Endothelial cell of umbilical vein (primary cell): ENCODE results near the gene UBE2G1. TPM values are rescaled to one million over a fixed set of nuclear protein-coding genes. Genes with fewer than 3 reads are reported as not detected.

Experiments
- BruUV-seq: library from RNA; stranded (reverse); fragments of 400-500 nt; replicated peaks from 2 replicates; lab custom pipeline; 2021; lab: Mats Ljungman, UMichigan
- CTCF ChIA-PET: fragments of 300-600, 350-600 bp; sonication (Branson Sonifier 250); formaldehyde crosslinking; loops from one replicate; lab custom pipeline; 2021; ENCODE audit warnings: antibody characterized with exemption, inconsistent platforms; lab: Charles Lee
- POLR2A ChIA-PET: fragments of 300-600, 350-600 bp; sonication (Branson Sonifier 250); formaldehyde crosslinking; loops from one replicate; lab custom pipeline; 2021; ENCODE audit warnings: antibody characterized with exemption, inconsistent platforms; lab: Charles Lee
- DNase-seq: peaks from one replicate; pipeline ENCODE4 v3.0.0-alpha.2; 2011; ENCODE audit warnings: low read depth, low spot score
- FAIRE-seq: peaks from 2 replicates; lab custom pipeline; 2011; peaks lifted over from hg19 to GRCh38; lab: Jason Lieb, UNC
- H2AFZ ChIP-seq: 2 replicates; pipeline ENCODE4 v1.6.0; 2012; ENCODE audit warnings: low read depth, low read length, control low read depth, inconsistent platforms
- H3K27ac ChIP-seq: 2 replicates; pipeline ENCODE4 v1.5.1; 2011; ENCODE audit warnings: low read depth, mild to moderate bottlenecking, control low read depth, low read length, moderate library complexity; ENCODE audit not compliant: insufficient read depth
- H3K27me3 ChIP-seq, 2 experiments: 2 replicates each; pipeline versions ENCODE4 v1.6.0 to v1.6.1; 2011; ENCODE audit warnings: low read length in 2 of 2, mixed read lengths in 1 of 2; ENCODE audit not compliant: control insufficient read depth in 2 of 2, insufficient read depth in 2 of 2
- H3K36me3 ChIP-seq, 2 experiments: 2 replicates in 1 of 2; 3 replicates in 1 of 2; pipeline ENCODE4 v1.5.1; 2011; ENCODE audit warnings: low read length in 2 of 2, mild to moderate bottlenecking in 1 of 2, moderate library complexity in 1 of 2; ENCODE audit not compliant: control insufficient read depth in 2 of 2, insufficient read depth in 2 of 2; ENCODE audit errors: extremely low read depth in 1 of 2
- H3K4me1 ChIP-seq: 3 replicates; pipeline ENCODE4 v1.5.1; 2011; ENCODE audit warnings: mild to moderate bottlenecking, low read length; ENCODE audit not compliant: control insufficient read depth, insufficient read depth; ENCODE audit errors: extremely low read depth
- H3K4me2 ChIP-seq: 2 replicates; pipeline ENCODE4 v1.6.1; 2011; ENCODE audit warnings: low read length, control low read depth, mixed read lengths; ENCODE audit not compliant: insufficient read depth
- H3K4me3 ChIP-seq, 3 experiments: fragments of 200-600 bp in 1 of 3; sonication (generic), shearing (Covaris generic) in 1 of 3; replicated peaks in 1 of 3; 2 replicates each; pipeline ENCODE4 v1.5.1; 2011 to 2016; ENCODE audit warnings: control low read depth in 3 of 3, low read length in 3 of 3, mild to moderate bottlenecking in 2 of 3, inconsistent platforms in 1 of 3, low read depth in 1 of 3, moderate library complexity in 1 of 3; ENCODE audit not compliant: insufficient read depth in 1 of 3
- H3K79me2 ChIP-seq: 2 replicates; pipeline ENCODE4 v1.6.0; 2012; ENCODE audit warnings: low read length, inconsistent platforms; ENCODE audit not compliant: control insufficient read depth, insufficient read depth
- H3K9ac ChIP-seq: replicated peaks from 2 replicates; pipeline ENCODE3; 2011; ENCODE audit warnings: low read length, control low read depth; ENCODE audit not compliant: insufficient read depth; ENCODE audit errors: extremely low read depth
- H3K9me1 ChIP-seq: replicated peaks from 3 replicates; pipeline ENCODE4 v1.6.0; 2011; ENCODE audit warnings: mild to moderate bottlenecking, low read length; ENCODE audit not compliant: control insufficient read depth, insufficient read depth; ENCODE audit errors: extremely low read depth
- H3K9me3 ChIP-seq: replicated peaks from 2 replicates; pipeline ENCODE4 v1.5.1; 2012; ENCODE audit warnings: low read length, inconsistent platforms; ENCODE audit not compliant: control insufficient read depth, insufficient read depth
- H4K20me1 ChIP-seq: replicated peaks from 2 replicates; pipeline ENCODE3; 2011; ENCODE audit warnings: mild to moderate bottlenecking, low read length; ENCODE audit not compliant: control insufficient read depth, insufficient read depth; ENCODE audit errors: extremely low read depth
- FOS ChIP-seq: IDR thresholded peaks from 2 replicates; pipeline ENCODE4 v1.6.1; 2011; ENCODE audit warnings: mild to moderate bottlenecking, low read length, moderate library complexity, borderline replicate concordance; ENCODE audit not compliant: insufficient read depth
- MYC ChIP-seq: IDR thresholded peaks from one replicate; pipeline ENCODE4 v1.6.1; 2011; ENCODE audit warnings: mild to moderate bottlenecking, low read depth, low read length
- dilution Hi-C: fragments of 300-500 bp; cut with MboI; formaldehyde crosslinking; loops from one replicate; pipeline ENCODE4 v1.15.0; 2019; ENCODE audit warnings: low sequenced_read_pairs; ENCODE audit not compliant: extremely low pct_ligation_motif_present
- intact Hi-C: fragments of 100-400 bp; cut with micrococcal nuclease; formaldehyde crosslinking; loops from one replicate; pipeline ENCODE4 v1.10.0; 2022
- polyA plus RNA-seq, 4 experiments: library from polyadenylated mRNA; depleted of rRNA in 3 of 4; stranded (reverse) in 3 of 4; unstranded in 1 of 4; fragments of >200 nt; gene quantifications; 2 replicates each; pipeline versions ENCODE4 v1.2.1 to v1.2.3, GENCODE V29; 2011 to 2012; ENCODE audit warnings: missing spikeins in 1 of 4
- total RNA-seq: library from RNA; stranded (reverse); gene quantifications from 2 replicates; pipeline ENCODE4 v1.2.3, GENCODE V29; 2021
- TF ChIP-seq, protein P1 (sequence below), 2 donors: IDR thresholded peaks; 1 replicate in 1 of 2; 2 replicates in 1 of 2; pipeline ENCODE4 v1.5.1; 2011; ENCODE audit warnings: low read length in 2 of 2, mild to moderate bottlenecking in 2 of 2, moderate library complexity in 2 of 2, control low read depth in 1 of 2, inconsistent platforms in 1 of 2, low read depth in 1 of 2; ENCODE audit not compliant: insufficient read depth in 1 of 2; ENCODE audit errors: extremely low read depth in 1 of 2

The UBE2G1 gene
- total and polyA plus RNA-seq, 2 donors (not counting 3 experiments of a cell fraction or from before 2014, with no cell fraction given), result 29.2 to 79.6 TPM

DNA sequence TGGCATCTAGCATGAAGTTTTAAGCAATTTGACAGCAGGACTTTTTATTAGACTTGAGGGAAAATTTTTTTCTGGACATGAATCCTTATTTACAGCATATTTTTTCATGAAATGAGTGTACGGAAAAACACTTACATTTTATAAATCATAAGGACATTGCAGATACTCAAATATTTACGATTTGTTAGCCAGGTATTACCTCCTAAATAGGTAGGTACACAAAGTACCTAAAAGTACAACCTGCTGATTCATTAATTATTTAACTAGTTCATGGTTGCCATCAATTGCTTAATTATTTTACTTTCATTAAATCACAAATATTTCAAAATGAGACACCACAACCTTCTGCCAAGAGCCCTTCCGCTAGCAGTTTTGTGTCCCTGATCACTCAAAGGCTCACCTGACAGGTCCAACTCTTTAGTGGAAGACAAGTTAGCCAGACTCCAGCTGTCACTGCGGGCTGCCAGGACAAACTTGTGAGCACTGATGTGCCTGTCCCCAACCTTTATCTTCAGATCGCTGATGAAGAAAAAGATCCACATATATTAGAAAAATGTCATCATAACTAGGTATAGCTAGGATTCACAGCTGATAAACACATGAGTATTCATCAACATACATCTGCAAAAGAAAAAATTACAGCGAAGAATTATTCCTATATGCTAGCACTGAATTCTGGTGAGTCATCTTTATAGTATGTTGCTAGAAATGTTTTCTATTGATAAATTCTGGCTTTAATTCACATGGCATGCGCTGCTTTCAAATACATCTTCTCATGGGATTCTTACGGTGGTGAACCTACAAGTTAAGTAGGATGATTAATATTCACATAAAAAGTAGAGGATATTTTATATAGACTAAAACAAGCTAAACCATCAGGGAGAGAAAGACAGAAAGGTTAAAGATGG lies 130.8 kb downstream of the UBE2G1 start:
- H3K9me1 ChIP-seq, result no peaks in the 10 kb centered on the region
- no peaks in the 10 kb centered on the region for H4K20me1 ChIP-seq
- no peak for DNase-seq
- dilution Hi-C loops (no loop called here), intact Hi-C loops (no loop called here)
- ChIA-PET POLR2A (interaction anchor here (0.7 kb wide), 1 partner anchor 427 kb away, joined by 6 read pairs; no protein-coding TSS in a partner anchor), CTCF (interaction anchor here (0.8 to 1.2 kb wide), 2 partner anchors 15 to 177 kb away, joined by 3 read pairs; no protein-coding TSS in a partner anchor)
- no peak overlapping the region for H3K27ac ChIP-seq
- no peak overlapping the region for H3K4me2 ChIP-seq
- peaks cover 5% of the 10 kb centered on the region for H3K4me1 ChIP-seq
- no peak for TF ChIP-seq MYC
- TF ChIP-seq, protein P1, sequence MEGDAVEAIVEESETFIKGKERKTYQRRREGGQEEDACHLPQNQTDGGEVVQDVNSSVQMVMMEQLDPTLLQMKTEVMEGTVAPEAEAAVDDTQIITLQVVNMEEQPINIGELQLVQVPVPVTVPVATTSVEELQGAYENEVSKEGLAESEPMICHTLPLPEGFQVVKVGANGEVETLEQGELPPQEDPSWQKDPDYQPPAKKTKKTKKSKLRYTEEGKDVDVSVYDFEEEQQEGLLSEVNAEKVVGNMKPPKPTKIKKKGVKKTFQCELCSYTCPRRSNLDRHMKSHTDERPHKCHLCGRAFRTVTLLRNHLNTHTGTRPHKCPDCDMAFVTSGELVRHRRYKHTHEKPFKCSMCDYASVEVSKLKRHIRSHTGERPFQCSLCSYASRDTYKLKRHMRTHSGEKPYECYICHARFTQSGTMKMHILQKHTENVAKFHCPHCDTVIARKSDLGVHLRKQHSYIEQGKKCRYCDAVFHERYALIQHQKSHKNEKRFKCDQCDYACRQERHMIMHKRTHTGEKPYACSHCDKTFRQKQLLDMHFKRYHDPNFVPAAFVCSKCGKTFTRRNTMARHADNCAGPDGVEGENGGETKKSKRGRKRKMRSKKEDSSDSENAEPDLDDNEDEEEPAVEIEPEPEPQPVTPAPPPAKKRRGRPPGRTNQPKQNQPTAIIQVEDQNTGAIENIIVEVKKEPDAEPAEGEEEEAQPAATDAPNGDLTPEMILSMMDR (IDR thresholded peaks at IDR 0.05; ENCODE audit: extremely low read depth in 1 of 2, insufficient read depth in 1 of 2, low read depth in 1 of 2, low read length in 2 of 2), result no peak
- peak; percentile 5 for TF ChIP-seq FOS
- H2AFZ ChIP-seq, result no peak overlapping the region
- H3K9ac ChIP-seq, result no peak overlapping the region
- peaks cover 7 to 14% of the 10 kb centered on the region in 2 experiments for H3K36me3 ChIP-seq
- H3K27me3 ChIP-seq, result no peaks in the 10 kb centered on the region
- H3K4me3 ChIP-seq, result no peak overlapping the region
- no peaks in the 10 kb centered on the region for H3K79me2 ChIP-seq
- BruUV-seq, result no TSS peak
- no peaks in the 10 kb centered on the region for H3K9me3 ChIP-seq
- FAIRE-seq, result no peak
